GM12865 (cell line): ENCODE results near the gene CELSR1.
A peak's percentile ranks its signal among the peaks of the same experiment; 100 is the strongest.

Experiments used
- DNase-seq: peaks from one replicate; pipeline ENCODE4 v3.0.0; 2010; ENCODE audit warnings: low read depth
- H3K4me3 ChIP-seq: 2 replicates; pipeline ENCODE4 v1.5.1; 2011; ENCODE audit warnings: mild to moderate bottlenecking, low read depth, low read length, control low read depth
- CTCF ChIP-seq: IDR thresholded peaks from 2 replicates; pipeline ENCODE4 v1.5.1; 2011; ENCODE audit warnings: low read length, control low read depth, low read depth, inconsistent platforms; ENCODE audit not compliant: insufficient read depth; ENCODE audit errors: missing control alignments

The CELSR1 gene

GRCh38 chr22:46490538-46490937 is 46.9 kb downstream of the CELSR1 start:
- H3K4me3 ChIP-seq: no peak overlapping the region
- DNase-seq: no peak
- TF ChIP-seq CTCF: no peak

GRCh38 chr22:46486996-46487717 is 50.3 kb downstream of the CELSR1 start:
- H3K4me3 ChIP-seq: no peak overlapping the region
- no peak for TF ChIP-seq CTCF
- DNase-seq: no peak

DNA sequence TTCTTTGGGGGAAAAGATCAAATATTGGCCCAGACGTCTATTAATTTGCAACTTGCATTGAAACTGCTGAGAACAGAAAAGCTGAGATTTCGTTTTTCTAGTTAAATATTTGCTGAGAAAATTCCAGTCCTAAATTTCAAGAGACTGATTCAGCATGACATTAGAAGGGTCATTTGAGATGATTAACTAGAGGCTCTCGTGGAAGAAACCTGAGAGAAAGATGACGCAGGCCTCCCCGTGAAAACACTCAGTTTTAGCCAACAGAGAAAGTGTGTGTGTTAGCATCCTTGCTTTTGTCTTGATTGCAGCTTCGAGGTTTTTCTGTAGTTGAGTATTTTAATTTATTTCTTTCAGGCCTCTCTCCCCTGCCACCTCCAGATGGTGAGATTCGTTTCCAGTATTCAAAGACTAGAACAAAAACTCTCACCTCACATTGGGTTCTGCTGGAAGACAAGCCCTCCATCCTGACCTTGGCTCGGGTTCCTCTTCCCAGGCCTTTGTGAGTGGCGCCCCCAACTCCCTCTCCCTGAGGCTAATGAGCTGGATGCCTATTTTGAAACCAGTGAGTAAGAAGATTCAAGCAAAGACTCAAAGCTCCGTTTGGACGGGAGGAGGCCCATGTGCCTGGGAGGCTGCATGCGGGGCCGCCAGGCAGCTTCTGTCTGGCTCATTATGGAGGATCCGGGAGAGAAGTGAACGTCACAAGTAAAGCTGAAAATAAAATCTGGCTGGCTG is 52.4 kb downstream of the CELSR1 start:
- no peak for DNase-seq
- no peak overlapping the region for H3K4me3 ChIP-seq
- no peak for TF ChIP-seq CTCF

GRCh38 chr22:46484156-46484860 is 53.1 kb downstream of the CELSR1 start:
- no peak for DNase-seq
- no peak for TF ChIP-seq CTCF

DNA sequence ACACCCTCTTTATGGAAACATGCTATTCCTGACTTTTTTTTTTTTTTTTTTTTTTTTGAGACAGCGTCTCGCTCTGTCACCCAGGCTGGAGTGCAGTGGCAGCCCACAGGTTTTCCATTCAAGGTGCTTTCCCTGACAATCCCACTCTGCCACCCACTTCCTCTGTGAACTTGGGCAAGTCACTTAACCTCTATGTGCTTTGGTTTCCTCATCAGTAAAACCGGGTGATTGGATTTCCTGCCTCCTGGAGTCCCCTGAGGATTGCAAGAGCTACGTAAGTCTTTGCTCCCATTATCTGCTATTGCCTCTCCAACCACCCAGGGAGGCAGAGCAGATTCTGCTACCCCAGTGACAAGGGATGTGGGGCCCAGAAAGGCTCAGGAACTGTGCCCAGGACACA is 54.1 kb downstream of the CELSR1 start:
- no peak overlapping the region for H3K4me3 ChIP-seq
- TF ChIP-seq CTCF: no peak
- peak; percentile 28 for DNase-seq

More at GRCh38 chr22:46484156-46484860, 53.1 kb downstream of the CELSR1 start:
- H3K4me3 ChIP-seq: no peak overlapping the region

DNA sequence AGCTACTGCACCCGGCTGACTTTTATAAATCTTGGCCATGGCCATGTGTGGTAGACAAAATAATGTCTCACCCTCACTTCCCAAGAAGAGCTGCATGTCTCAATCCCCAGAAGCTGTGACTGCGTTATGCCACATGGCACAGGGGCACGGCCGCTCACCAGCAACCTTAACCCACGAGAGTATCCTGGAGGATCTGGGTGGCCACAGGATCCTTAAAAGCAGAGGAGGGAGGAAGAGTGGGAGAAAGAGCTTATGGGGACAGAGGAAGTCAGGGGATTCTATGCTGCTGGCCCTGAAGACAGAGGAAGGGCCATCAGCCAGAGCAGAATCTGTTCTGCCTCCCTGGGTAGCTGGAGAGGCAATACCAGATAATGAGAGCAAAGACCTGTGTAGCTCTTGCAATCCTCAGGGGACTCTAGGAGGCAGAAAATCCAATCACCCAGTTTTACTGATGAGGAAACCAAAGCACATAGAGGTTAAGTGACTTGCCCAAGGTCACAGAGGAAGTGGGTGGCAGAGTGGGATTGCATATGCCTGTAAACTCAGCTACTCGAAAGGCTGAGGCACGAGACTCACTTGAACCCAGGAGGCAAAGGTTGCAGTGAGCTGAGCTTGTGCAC is 55.3 kb downstream of the CELSR1 start:
- DNase-seq: no peak
- TF ChIP-seq CTCF: no peak
- H3K4me3 ChIP-seq: no peak overlapping the region
